GM11168 (cell line): ENCODE measurements around the gene PROCR.
"Not testable (repeated sequence)": the region's sequence is repeated elsewhere in the genome, so short reads cannot be mapped to it uniquely, and the experiment has no call there.

Experiments
- in situ Hi-C: fragments of 300-500 bp; cut with MboI; formaldehyde crosslinking; loops from one replicate; pipeline ENCODE4 v1.12.0; 2022; ENCODE audit warnings: low sequenced_read_pairs; ENCODE audit not compliant: unreplicated experiment

Gene PROCR

DNA sequence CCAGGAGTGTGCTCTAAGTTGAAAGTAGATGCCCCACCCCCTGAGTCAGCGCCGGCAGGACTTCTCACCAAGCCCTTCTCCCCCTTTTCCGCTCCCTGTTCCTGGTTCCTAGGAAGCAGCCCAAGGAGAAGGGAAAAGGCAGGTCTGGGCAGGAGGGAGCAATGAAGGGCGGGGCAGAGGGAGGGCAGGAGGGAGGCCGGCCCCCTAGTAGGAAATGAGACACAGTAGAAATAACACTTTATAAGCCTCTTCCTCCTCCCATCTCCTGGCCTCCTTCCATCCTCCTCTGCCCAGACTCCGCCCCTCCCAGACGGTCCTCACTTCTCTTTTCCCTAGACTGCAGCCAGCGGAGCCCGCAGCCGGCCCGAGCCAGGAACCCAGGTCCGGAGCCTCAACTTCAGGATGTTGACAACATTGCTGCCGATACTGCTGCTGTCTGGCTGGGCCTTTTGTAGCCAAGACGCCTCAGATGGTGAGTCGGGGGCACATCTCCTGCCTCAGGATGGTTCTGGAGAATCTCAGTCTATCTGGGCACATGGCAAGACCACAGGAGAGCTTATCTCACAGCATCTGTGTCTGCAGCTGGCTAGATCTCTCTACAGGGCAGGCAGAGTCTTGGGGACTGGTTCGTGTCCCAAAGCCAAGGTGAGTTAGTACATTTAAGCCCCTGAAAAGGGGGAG lies at the start of gene PROCR:
Gene PROCR, plus strand, starts transcription at position 320 of the 681 bp plus-strand sequence. Its CDS starts 83 bp downstream, at position 403.
- in situ Hi-C loops = no loop called here

DNA sequence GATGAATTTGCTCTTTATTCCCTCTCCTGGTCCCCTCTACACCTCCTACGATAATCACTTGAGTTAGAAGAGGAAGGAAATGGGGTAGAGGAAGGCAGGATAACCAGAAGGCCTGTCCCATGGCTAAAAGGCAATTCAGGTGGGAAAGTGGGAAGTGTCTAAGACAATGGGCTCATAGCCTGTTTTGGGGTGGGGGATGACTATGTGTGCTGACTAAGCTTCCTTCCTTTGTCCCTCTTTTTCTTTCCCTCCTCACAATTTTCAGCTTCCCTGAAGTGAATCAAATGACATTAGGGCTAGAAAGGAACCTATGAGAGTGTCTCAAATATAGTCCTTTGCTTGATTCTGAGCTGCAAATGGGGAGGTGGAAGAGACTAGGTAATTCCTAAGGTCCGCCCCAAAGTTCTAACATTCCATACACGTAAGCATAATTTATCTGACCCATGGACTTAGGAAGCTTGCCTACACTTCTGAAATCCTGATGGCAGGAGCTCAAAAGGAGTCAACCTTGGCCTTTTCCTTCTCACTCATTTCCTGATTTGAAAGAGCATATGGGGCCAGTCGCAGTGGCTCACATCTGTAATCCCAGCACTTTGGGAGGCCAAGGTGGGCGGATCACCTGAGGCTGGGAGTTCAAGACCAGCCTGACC lies 49.0 kb upstream of the PROCR start:
- in situ Hi-C loops = no loop called here

DNA sequence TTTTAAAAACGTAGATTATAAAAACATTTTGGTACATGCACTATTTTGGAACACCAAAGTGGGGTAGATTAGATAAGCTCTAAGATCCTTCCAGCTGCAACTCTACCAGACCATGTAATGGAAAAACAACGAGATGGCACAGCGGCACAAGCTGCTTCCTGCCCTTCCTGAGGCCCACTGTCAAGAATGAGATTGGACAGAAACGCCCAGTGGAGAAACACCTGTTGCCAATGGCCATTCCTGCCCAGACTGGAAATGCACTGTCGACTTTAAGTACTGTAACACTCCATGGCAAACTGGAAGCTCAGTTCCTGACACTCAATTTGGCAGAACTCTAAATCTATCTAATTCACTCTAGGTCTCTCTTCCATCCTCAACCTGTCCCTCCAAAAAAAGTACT lies 46.1 kb upstream of the PROCR start:
- in situ Hi-C loops = no loop called here

DNA sequence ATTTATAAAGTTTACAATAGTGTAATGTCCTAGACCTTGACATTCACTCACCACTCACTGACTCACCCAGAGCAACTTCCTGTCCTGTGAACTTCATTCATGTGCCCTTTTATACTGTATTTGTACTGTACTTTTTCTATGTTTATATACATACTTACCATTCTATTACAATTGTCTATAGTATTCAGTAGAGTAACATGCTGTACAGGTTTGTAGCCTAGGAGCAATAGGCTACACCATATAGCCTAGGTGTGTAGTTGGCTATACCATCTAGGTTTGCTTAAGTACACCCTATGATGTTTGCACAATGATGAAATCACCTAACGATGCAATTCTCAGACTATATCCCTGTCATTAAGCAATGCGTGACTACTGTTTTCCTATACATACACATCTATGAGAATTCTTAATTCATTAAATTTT lies 42.2 kb upstream of the PROCR start:
- in situ Hi-C loops = no loop called here

DNA sequence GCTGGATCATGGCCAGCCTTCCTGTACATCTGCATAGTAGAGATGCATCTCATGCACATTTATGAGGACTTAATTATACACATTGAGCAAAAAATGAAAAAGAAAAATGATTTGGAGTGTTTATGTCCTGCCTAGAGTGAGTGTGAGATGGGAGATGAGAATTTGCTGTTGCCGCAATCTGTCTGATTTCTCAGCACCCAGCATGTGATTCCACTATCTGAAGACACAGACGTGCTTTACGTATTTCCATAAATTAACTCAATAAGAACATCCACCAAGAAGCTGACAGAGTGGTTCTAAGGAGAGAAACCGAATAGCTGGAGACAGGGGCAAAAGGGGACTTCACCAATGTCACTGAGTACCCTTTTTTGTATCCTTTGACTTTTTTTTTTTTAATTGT lies 39.9 kb upstream of the PROCR start:
- in situ Hi-C loops = no loop called here

GRCh38 chr20:35133031-35133430 lies 38.8 kb upstream of the PROCR start:
- in situ Hi-C loops = no loop called here

DNA sequence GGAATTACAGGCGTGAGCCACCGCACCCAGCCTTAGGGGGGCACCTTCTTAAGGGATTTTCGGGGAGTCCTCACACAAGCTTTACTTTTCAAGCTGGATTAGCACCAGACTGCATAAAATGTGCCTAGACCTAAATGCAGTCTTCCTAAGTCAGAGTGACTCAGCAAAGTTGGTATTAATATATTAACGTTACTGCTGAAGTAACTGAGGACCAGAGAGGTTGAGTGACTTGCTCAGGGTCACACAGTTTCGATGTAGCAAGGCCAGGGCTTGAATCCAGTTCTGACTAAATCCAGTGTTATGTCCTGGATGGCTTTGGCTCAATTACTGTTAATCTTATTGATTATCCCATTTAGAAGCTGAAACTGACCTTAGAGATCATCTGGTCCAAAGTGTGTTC lies 38.1 kb upstream of the PROCR start:
- in situ Hi-C loops = no loop called here

- in situ Hi-C loops = no loop called here
Observed at GRCh38 chr20:35134472-35134871, 37.4 kb upstream of the PROCR start.

DNA sequence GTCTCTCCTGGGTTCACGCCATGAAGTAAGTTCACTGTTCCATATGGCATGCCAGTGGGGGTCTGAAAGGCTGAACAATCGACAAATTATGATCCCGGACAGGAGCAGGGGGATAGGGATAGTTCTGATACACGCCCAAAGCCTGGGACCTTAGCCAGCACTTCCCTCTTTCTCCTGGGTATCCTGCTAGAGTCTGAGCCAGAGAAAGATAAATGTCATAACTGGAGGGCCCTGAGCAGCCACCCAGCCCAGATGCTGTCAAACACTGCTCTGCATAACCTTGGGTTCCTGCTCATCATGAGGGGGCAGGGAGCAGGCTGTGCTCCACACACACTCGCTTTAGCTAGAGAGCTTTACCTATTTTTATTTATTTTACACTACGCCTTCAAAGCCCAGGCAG lies 37.0 kb upstream of the PROCR start:
- in situ Hi-C loops = no loop called here

GRCh38 chr20:35135867-35136586 lies 35.8 kb upstream of the PROCR start:
- in situ Hi-C loops = no loop called here

DNA sequence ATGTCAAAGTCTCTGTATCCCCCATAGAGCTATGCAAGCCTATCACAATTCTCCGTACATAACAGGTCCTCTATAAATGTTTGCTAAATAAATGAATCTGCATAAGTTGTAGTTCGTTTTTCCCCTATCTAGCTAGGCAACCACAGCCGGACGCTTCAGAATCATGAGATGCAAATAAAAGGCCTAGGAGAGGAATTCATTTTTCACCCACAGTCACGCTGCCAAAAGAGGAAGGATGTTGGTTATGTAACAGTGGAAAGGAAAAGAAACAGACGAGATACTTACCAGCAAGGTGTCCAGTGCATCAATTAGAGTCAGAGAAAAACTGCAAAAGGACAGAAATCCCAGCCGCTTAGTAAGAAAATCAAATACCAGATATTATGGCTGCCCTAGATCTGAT lies 27.2 kb upstream of the PROCR start:
- in situ Hi-C loops = no loop called here

- in situ Hi-C loops = no loop called here
Observed at GRCh38 chr20:35145141-35145564, 26.7 kb upstream of the PROCR start.

DNA sequence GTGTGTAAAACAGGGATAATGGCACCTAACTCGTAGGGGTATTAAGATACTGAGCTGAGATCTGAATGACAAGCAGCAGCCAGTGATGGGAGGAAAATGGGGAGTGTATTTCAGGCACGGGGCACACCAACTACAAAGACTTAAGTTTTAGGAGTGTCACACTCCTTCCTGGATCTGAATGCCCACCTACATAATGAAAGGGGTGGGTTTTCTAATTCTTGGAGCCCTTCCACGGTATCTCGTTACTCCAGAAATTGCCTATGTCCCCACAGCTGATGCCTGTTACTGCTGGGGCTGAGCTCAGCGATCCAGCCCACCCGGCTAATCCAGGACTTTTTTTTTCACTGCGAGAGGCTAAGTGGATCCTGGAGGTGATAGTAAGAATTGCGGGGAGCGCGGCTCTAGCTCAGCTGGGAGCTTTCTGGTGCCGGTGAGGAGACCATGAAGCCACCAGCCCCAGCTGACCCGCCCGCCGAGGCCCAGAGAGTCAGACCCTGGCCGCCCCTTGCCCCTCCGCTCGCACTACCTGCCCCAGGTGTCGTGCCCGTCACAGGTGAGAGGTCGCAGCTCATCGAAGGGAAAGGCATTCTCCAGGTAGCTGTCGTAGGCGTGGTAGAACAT lies 25.5 kb upstream of the PROCR start:
- in situ Hi-C loops = no loop called here

DNA sequence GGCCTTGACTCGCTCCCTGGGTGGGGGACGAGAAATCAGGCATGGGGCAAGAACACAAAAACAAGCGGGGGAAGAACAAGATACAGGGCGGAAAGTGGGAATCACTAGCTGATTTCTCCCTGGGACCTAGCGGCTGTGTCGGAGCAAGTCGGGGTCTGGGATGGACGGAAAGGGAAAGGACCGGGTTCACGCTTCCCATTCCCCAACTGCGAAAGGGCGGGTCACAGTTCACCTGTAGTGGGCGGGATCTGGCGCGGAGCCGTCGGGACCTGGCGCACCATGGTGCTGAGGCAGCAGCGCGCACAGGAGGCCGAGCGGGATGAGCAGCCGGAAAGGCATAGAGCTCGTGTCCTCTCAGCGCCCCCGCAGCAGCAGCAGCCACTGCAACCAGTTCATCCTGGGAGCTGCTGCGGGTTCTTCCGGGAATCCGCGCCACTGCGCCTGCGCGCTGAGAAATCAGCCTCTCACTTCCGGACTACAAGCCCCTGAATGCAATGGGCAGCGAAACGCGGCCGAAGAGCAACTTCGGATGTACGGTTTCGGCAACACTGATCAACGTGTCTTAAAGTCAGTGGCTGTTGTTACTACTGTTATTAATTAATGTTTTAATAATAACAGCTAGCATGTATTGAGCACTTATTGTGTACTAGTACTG lies 24.8 kb upstream of the PROCR start, which contains the start of gene EDEM2:
Gene EDEM2, minus strand, starts transcription at position 417 of the 655 bp plus-strand sequence. Its CDS starts 78 bp downstream, at position 339.
- in situ Hi-C loops = no loop called here

GRCh38 chr20:35147575-35148071 lies 24.2 kb upstream of the PROCR start:
- in situ Hi-C loops = not testable (repeated sequence)

- in situ Hi-C loops = no loop called here
Observed at GRCh38 chr20:35150846-35151579, 20.9 kb upstream of the PROCR start.

GRCh38 chr20:35151736-35152135 lies 20.1 kb upstream of the PROCR start:
- in situ Hi-C loops = no loop called here

GRCh38 chr20:35155936-35156335 lies 15.9 kb upstream of the PROCR start:
- in situ Hi-C loops = no loop called here

GRCh38 chr20:35156978-35157377 lies 14.9 kb upstream of the PROCR start:
- in situ Hi-C loops = no loop called here
